Erythroblast (primary cell): ENCODE results near the gene SH3YL1.

Experiments
- GATA1 ChIP-seq: IDR thresholded peaks from 2 replicates; pipeline ENCODE4 v1.6.1; 2011; ENCODE audit warnings: low read depth, mild to moderate bottlenecking, control low read depth, low read length, moderate library complexity
- POLR2A ChIP-seq: IDR thresholded peaks from 2 replicates; pipeline ENCODE4 v1.6.1; 2011; ENCODE audit warnings: mild to moderate bottlenecking, low read length

DNA sequence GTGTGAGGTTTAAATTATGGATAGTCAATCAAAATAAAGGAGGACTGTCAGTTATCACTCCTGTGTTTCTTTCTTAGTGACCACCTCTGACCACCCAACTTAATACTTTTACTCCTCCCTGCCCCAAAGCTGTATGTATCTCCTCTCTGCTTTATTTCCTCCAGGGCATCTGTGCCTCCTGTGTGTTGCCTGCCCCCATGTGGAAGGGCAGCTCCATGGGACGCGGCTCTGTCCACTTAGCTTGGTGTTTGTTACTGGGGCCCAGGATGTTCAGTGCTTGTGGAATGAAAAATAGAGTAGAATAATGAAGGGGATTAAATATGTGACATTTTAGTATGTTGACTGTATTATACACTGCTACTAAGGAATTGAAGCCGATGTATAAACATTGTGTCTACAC, 10.7 kb upstream of the SH3YL1 start:
- no peak for TF ChIP-seq POLR2A
- TF ChIP-seq GATA1: no peak
